MCF 10A (cell line): ENCODE results near the gene AGAP5. TPM values are rescaled to one million over a fixed set of nuclear protein-coding genes. Genes with fewer than 3 reads are reported as not detected.

Source experiments
- BruUV-seq: library from RNA; stranded (reverse); fragments of 400-500 nt; replicated peaks from 2 replicates; lab custom pipeline; 2021; lab: Mats Ljungman, UMichigan
- CTCF ChIA-PET: fragments of 300-600 bp; sonication (Branson Sonifier 250); formaldehyde crosslinking; extraction: SDS; loops from one replicate; lab custom pipeline; 2021; ENCODE audit warnings: antibody characterized with exemption, inconsistent platforms; lab: Yijun Ruan, JAX
- POLR2A ChIA-PET: fragments of 300-600, 350-650 bp; sonication (Branson Sonifier 250); formaldehyde crosslinking; extraction: SDS; loops from one replicate; lab custom pipeline; 2020; ENCODE audit warnings: antibody characterized with exemption, inconsistent platforms; lab: Yijun Ruan, JAX
- DNase-seq: peaks from one replicate; pipeline ENCODE4 v3.0.0-alpha.2; 2018; ENCODE audit not compliant: unreplicated experiment
- H3K27ac Mint-ChIP-seq: one replicate; pipeline ENCODE4 v1.8.0; 2022; ENCODE audit warnings: mild to moderate bottlenecking, low read depth, mixed read lengths; ENCODE audit not compliant: unreplicated experiment
- H3K27me3 Mint-ChIP-seq: one replicate; pipeline ENCODE4 v1.8.0; 2022; ENCODE audit warnings: mixed read lengths; ENCODE audit not compliant: insufficient read depth, unreplicated experiment
- H3K36me3 Mint-ChIP-seq: one replicate; pipeline ENCODE4 v1.8.0; 2022; ENCODE audit warnings: mild to moderate bottlenecking, moderate library complexity, mixed read lengths; ENCODE audit not compliant: insufficient read depth, unreplicated experiment
- H3K4me1 Mint-ChIP-seq: one replicate; pipeline ENCODE4 v1.8.0; 2022; ENCODE audit warnings: mixed read lengths; ENCODE audit not compliant: insufficient read depth, unreplicated experiment
- H3K4me3 Mint-ChIP-seq: one replicate; pipeline ENCODE4 v1.8.0; 2022; ENCODE audit warnings: mild to moderate bottlenecking, moderate library complexity, mixed read lengths; ENCODE audit not compliant: unreplicated experiment
- H3K9me3 Mint-ChIP-seq: one replicate; pipeline ENCODE4 v1.8.0; 2022; ENCODE audit warnings: mixed read lengths; ENCODE audit not compliant: unreplicated experiment
- CTCF ChIP-seq: fragments of 200-600 bp; IDR thresholded peaks from one replicate; pipeline ENCODE4 v1.8.0; 2022; ENCODE audit warnings: antibody characterized with exemption, mild to moderate bottlenecking; ENCODE audit not compliant: unreplicated experiment
- intact Hi-C: fragments of 100-400 bp; cut with micrococcal nuclease; formaldehyde crosslinking; loops from 2 replicates; pipeline ENCODE4 v1.14.1; 2022
- total RNA-seq: library from RNA; stranded (reverse); gene quantifications from 2 replicates; pipeline ENCODE4 v1.2.3, GENCODE V29; 2022

AGAP5 gene
- total RNA-seq, 1 experiment from 2014 or later: 16.0 TPM

- Mint-ChIP-seq H3K9me3 (no peaks in the 10 kb centered on the region), H3K36me3 (no peaks in the 10 kb centered on the region), H3K4me3 (no peak overlapping the region), H3K4me1 (no peaks in the 10 kb centered on the region), H3K27ac (no peak overlapping the region), H3K27me3 (no peaks in the 10 kb centered on the region)
- POLR2A ChIA-PET: no interaction called here
- intact Hi-C loops: no loop called here
- CTCF ChIA-PET: interaction anchor here (0.5 to 2.6 kb wide), 4 partner anchors 120 to 485 kb away, joined by 3 to 12 read pairs (median 4); no protein-coding TSS in a partner anchor
- TF ChIP-seq CTCF: no peak
- no peak for DNase-seq
- BruUV-seq: no TSS peak
Observed at GRCh38 chr10:73650537-73651331, 47.2 kb downstream of the AGAP5 start.

GRCh38 chr10:73649876-73650536 is 47.9 kb downstream of the AGAP5 start:
- no peaks in the 10 kb centered on the region for H3K4me1 Mint-ChIP-seq
- POLR2A ChIA-PET: no interaction called here
- no peak overlapping the region for H3K4me3 Mint-ChIP-seq
- no peaks in the 10 kb centered on the region for H3K36me3 Mint-ChIP-seq
- no peaks in the 10 kb centered on the region for H3K9me3 Mint-ChIP-seq
- no peak for TF ChIP-seq CTCF
- H3K27me3 Mint-ChIP-seq: no peaks in the 10 kb centered on the region
- CTCF ChIA-PET: interaction anchor here (0.7 to 2.6 kb wide), 2 partner anchors 121 to 137 kb away, joined by 3 to 12 read pairs; no protein-coding TSS in a partner anchor
- intact Hi-C loops: no loop called here
- no peak for DNase-seq
- BruUV-seq: no TSS peak
- no peak overlapping the region for H3K27ac Mint-ChIP-seq

- no peak overlapping the region for H3K27ac Mint-ChIP-seq
- no peaks in the 10 kb centered on the region for H3K27me3 Mint-ChIP-seq
- POLR2A ChIA-PET: interaction anchor here (1.1 kb wide), 1 partner anchor 81 kb away, joined by 3 read pairs; no protein-coding TSS in a partner anchor
- H3K9me3 Mint-ChIP-seq: no peaks in the 10 kb centered on the region
- CTCF ChIA-PET: interaction anchor here (0.7 to 2.6 kb wide), 3 partner anchors 119 to 136 kb away, joined by 3 to 15 read pairs (median 12); no protein-coding TSS in a partner anchor
- no peak overlapping the region for H3K4me3 Mint-ChIP-seq
- no TSS peak for BruUV-seq
- H3K4me1 Mint-ChIP-seq: no peaks in the 10 kb centered on the region
- intact Hi-C loops: no loop called here
- DNase-seq: no peak
- no peaks in the 10 kb centered on the region for H3K36me3 Mint-ChIP-seq
- TF ChIP-seq CTCF: no peak
Observed at GRCh38 chr10:73648975-73649829, 48.7 kb downstream of the AGAP5 start.
